SKM-1 treated with dmso at 0.1 percent for 144 hours (cell line): ENCODE measurements around the gene QRFP.
"Not testable (repeated sequence)": the region's sequence is repeated elsewhere in the genome, so short reads cannot be mapped to it uniquely, and the experiment has no call there.

Experiments
- DNase-seq: peaks from one replicate; lab custom pipeline; 2025; ENCODE audit not compliant: unreplicated experiment; lab: John Stamatoyannopoulos, UW

Gene QRFP

GRCh38 chr9:130920233-130920632 is 23.6 kb upstream of the QRFP start:
- DNase-seq = no peak

- no peak for DNase-seq
These were observed 23.0 kb upstream of the QRFP start for GRCh38 chr9:130919559-130920145.

DNA sequence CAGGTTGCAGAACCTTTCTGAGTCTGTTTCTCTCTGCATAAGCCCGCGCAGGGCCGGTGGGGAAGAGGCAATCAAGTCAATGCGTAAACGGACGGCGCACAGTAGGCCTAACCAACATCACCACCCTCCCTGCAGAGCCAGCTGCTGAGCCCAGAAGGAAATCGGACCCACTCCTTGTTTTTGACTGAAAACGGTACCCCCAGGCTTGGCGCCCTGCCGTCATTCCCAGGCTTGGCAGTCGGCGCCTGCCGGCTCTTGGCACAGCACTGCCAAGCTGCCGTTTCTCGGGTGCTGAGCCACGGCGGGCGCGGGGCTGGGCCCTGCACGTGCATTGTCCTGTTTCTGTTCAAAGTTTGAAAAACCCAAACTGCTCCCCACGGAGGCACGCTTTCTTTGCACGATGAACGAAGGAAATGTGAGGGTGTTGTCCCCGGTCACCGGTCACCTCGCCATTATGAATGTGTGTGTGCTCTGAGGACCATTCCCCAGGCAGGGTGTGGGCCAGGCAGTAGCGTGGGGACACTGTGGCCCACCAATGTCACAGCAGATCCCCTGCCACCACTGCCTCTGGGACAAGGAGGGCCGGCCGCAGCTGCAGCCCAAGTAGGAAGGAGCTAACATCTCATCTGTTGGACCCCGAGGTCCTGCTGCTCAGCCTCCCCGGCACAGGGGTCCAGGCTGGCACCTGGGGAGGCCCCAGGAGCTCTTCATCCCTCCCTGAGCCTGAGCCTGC is 22.4 kb upstream of the QRFP start:
- DNase-seq = no peak

GRCh38 chr9:130918101-130918825 is 21.7 kb upstream of the QRFP start:
- DNase-seq = no peak

DNA sequence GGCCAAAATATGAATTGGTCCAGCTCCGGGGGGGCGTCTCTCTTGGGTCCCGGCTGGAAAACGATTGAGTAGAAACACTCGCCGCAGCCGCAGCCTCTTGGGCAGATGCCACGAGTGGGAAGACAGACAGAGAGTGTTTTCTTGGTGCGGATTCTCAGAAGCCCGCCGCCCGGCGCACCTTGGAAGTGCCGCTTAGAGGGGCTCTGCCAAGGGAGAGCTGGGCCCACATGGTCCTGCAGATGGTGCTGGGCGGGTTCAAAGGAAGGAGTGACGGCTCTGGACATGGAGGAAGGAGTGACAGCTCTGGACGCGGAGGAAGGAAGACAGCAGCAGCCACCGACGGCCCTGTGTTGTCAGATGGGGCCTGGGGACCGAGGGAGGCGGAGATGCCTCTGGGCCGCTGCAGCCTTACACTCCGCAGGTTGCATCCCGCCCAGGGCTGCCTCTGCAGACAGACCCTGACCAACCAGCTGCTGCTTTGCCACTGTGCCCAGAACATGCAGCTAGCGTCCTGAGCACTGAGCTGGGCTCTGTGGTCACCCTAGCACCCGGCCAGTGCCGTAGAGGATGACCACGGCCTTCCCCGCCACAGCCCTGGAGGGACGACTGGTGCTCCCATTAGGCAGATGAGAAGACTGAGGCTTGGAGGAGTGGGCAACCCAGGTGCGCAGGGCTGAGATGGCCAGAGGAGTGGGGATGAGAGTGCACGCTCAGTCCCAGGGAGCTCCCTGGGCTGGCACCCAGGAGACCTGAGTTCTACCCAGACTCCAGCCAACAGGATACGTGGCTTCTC is 20.8 kb upstream of the QRFP start:
- no peak for DNase-seq

DNA sequence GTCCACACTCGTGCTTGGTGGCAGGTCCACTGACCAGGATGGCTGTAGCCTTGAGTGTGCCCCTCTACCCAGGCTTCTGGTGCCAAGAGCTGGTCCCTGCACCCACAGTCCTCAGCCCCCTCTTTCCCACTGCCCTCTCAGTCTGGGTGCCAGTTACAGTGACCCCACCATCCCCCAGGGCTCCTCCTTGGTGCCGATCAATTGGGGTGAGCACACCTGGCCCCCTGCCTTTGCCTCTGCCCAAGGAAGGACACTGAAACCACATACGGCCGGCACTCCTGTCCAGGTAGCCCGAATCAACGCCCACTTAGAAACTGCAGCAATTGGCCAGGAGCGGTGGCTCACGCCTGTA is 18.5 kb upstream of the QRFP start:
- DNase-seq = no peak

- no peak for DNase-seq
These were observed 17.9 kb upstream of the QRFP start for GRCh38 chr9:130914417-130915095.

DNA sequence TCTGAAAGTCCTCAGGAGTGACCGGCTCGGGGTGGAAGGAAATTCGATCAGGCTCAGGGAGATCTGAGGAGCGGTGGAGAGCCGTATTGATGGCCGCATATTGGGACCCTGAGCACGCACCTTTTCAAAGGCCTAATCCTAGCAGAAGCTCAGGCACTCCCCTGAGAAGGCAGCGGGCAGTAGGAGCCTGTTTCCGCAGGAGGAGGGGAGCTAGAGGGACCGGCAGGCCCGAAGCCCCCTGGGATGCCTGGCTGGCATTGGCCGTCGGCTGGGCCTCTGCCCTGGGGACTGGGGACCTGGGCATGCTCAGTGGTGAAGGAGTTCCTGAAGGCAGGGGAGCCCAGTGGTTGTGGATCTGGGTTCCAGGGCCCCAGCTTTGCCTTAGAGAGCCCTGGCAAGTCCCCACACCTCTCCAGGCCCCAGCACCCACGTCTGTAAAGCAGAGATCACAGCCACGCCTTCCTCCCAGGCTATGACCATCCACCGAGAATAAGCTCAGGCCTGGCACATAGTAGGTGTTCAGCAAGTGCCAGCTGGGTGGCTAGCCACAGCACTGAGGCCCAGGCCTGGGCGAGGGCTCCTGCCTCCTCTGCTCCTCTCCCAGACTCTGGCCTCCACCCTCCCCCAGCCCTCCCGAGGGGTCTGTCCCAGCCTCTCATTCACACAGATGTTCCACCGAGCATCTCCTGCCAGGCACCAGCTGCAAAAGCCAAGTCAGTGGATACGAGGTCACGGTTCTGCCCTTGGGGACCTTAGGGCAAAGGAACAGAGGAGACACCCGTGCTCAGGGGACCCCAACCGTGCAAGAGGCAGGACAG is 17.2 kb upstream of the QRFP start:
- DNase-seq = no peak

DNA sequence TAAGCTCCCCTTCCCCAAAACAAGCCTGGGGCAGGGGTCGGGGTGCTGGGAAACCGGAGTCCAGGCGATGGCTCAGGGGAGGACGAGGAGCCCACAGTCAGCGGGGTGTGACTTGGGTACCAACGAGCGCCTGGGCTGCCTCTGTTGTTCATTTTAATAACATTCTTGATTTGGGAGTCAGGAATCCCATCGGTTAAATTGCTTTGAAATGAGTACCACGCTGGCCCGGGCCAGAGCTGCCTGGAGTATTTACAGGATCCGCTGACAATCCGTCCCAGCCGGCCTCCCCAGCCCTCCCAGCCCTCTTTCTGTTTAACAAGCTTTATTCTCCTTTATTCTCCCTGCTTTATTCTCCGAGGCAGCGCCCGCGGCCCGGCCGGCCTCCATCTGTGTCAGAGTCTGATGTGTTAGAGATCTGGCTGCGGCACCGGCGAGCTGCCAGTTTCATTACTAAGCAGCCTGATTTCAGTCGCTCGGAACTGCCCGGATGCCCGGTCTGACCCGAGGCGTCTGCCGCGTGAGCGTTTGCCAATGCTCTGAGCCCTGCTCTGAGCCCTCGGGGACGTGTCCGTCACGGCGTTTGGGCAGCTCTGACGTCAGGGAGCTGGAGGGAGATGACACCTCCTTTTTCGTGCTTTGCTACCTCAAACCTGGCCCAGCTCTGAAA is 16.5 kb upstream of the QRFP start:
- DNase-seq = no peak

DNA sequence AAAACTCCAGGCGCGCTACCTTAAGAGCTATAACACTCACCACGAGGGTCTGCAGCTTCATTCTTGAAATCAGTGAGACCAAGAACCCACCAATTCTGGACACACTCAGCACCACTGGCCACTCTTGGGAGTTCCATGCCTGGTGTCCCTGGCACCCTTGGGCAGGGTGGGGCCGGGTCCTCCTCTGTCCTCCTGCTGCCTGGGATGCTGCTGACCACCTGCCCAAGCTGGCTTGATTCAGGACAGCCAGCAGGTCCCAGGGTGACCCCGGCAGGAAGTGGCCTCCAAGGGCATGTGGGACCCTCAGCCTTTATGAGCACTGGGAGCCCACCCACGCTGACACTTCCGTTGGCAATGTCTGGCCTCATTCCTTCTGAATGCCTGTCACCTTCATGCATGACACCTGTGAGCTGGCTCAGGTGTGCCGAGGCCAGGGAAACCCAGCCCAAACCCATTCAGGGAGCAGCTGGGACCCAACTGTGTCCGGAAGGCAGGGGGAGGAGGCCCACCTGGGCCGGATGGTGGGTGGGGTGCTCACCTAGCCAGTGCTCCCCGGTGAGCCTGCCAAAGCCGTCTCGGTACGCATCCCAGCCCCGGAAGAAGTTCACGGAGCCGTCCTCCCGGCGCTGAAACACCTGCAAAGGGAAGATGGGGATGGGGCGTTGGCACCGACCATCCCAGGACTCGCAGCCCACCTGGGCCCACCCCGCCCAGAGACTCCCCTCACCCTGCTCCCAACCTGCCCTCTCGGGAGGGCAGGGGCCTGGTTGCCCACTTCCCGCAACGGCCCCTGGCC is 14.8 kb upstream of the QRFP start:
- DNase-seq = no peak

GRCh38 chr9:130910670-130911069 is 14.1 kb upstream of the QRFP start:
- DNase-seq = not testable (repeated sequence)

DNA sequence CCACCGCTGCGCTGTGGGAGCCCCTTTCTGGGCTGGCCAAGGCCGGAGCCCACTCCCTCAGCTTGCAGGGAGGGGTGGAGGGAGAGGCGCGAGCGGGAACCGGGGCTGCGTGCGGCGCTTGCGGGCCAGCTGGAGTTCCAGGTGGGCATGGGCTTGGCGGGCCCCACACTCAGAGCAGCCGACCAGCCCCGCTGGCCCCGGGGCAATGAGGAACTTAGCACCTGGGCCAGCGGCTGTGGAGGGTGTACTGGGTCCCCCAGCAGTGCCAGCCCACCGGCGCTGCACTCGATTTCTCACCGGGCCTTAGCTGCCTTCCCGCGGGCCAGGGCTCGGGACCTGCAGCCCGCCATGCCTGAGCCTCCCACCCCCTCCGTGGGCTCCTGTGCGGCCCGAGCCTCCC is 13.4 kb upstream of the QRFP start:
- not testable (repeated sequence) for DNase-seq

DNA sequence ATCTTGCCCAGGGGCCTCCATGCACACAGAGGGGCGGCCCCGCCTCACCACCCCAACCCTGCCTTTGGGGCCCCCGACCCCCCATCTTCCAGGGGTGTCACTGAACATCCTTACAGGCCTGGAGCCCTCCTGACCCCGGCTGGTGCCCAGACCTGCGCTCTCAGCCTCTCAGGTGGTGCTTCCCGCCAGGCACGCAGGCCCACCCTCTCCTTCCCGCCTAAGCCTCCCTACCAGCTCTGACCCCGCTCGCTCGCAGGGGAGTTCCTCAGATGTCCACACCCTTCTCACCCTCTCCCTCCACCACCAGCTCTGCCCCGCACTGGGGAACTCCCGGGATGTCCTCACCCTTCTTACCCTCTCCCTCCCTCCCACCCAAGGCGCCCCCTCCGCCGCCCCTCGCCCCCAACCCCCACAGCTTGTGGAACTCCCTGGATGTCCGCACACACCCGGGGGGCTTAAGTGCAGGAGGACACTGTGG is 12.3 kb upstream of the QRFP start:
- no peak for DNase-seq

DNA sequence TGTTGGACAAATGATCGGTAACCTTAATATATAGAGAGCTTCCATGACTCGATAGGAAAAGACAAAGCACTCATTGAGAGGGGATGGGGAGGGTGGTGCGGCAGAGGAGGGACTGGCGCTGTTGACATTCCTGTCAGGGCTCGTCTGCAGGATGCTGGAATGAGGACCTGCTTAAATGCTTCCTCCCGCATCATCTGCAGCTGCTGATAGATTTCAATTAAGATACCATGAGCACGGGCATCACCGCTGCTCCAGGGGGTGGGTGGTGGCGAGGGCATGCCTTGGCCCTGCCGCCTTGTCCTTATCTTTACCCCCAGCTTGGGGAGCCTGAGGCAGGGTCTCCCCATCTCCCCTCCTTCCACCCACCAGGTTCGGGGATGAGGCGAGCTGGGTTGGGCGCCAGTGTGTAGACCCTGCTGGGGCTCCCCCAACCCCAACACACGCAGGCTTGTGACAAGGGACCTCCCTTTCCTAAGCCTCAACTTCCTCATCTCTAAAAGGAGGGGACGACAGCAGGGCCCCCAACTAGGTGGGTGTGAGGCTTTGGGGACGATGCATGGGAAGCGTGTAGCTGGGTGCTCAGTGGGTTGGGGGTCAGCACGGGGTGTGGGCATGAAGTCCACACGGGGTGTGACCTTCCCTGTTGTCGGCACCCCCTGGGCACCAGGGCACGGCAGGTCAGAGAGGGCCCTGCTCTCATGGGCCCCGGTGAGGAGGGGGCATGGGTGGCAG is 11.7 kb upstream of the QRFP start:
- DNase-seq = no peak

- DNase-seq = no peak
These were observed 10.3 kb upstream of the QRFP start for GRCh38 chr9:130906735-130907416.

GRCh38 chr9:130905902-130906734 is 9.5 kb upstream of the QRFP start:
- no peak for DNase-seq
